Adrenal gland (tissue), 12 donors: ENCODE measurements around the gene USF3. TPM values are rescaled to one million over a fixed set of nuclear protein-coding genes. Genes with fewer than 3 reads are reported as not detected.

ENCODE experiments used
- DNase-seq, 7 donors: peaks; one replicate each; pipeline ENCODE4 v3.0.0-alpha.2; 2019 to 2020
- H3K27ac ChIP-seq, 5 donors: fragments of 200-600 bp; sonication (generic) in 4 of 5; 1 replicate in 3 of 5; 2 replicates in 2 of 5; pipeline versions ENCODE4 v1.5.1 to v1.8.0; 2016 to 2020; ENCODE audit warnings: mild to moderate bottlenecking in 1 of 5
- H3K27me3 ChIP-seq: fragments of 200-600 bp; 2 replicates; pipeline ENCODE4 v1.8.0; 2021
- H3K36me3 ChIP-seq, 2 donors: fragments of 200-600 bp; replicated peaks in 1 of 2; 1 replicate in 1 of 2; 2 replicates in 1 of 2; pipeline versions ENCODE4 v1.5.1 to v1.8.0; 2018 to 2022
- H3K4me1 ChIP-seq, 2 donors: fragments of 200-600 bp; replicated peaks in 1 of 2; 1 replicate in 1 of 2; 2 replicates in 1 of 2; pipeline versions ENCODE4 v1.5.1 to v1.8.0; 2018 to 2021
- H3K4me3 ChIP-seq, 4 donors: fragments of 200-600 bp; sonication (generic) in 3 of 4; one replicate each; pipeline ENCODE4 v1.5.1; 2016 to 2018
- H3K9me3 ChIP-seq, 3 donors: fragments of 200-600 bp; sonication (generic) in 1 of 3; replicated peaks in 1 of 3; 1 replicate in 2 of 3; 2 replicates in 1 of 3; pipeline versions ENCODE4 v1.5.1 to v1.8.0; 2016 to 2021
- POLR2A ChIP-seq, 2 donors: fragments of 450-650 bp; IDR thresholded peaks; one replicate each; pipeline ENCODE4 v1.6.1; 2017; ENCODE audit warnings: antibody characterized with exemption in 2 of 2, mild to moderate bottlenecking in 2 of 2, moderate library complexity in 1 of 2
- WGBS, 4 donors: extraction: QIAGEN DNeasy Blood & Tissue Kit in 2 of 4; methylation state at CpG; one replicate each; pipeline versions ENCODE4 v1.1.5 to v1.1.7; 2013 to 2017; 5-methylcytosine and 5-hydroxymethylcytosine counted together
- intact Hi-C, 2 donors: fragments of 100-400 bp; cut with DNase I; formaldehyde crosslinking; loops; one replicate each; pipeline versions ENCODE4 v1.14.1 to v1.15.0; 2022 to 2023
- polyA plus RNA-seq, 3 donors: library from polyadenylated mRNA; stranded (reverse); fragments of 200-250 nt in 2 of 3; fragments of 350-450 nt in 1 of 3; fragmentation: Illumina TruSeq in 1 of 3; extraction: RNeasy Lipid Tissue Mini Kit (QIAGEN cat#74804) in 1 of 3; gene quantifications; one replicate each; pipeline ENCODE4 v1.2.3, GENCODE V29; 2013 to 2014
- total RNA-seq, 9 donors: library from RNA; depleted of rRNA in 4 of 9; stranded (reverse); fragments of >200 nt in 4 of 9; fragments of 120-200 nt in 1 of 9; fragmentation: NEBNext Ultra II Directional in 1 of 9; extraction: Animal tissue kit (Norgen Biotek cat#: 25700) in 1 of 9; gene quantifications; one replicate each; pipeline versions ENCODE4 v1.1.0 to v1.2.4, GENCODE V29; 2013 to 2023
- TF ChIP-seq, protein P1 (sequence below), 6 experiments: fragments of 450-650 bp in 4 of 6; fragments of 200-600 bp in 2 of 6; sonication (generic) in 1 of 6; IDR thresholded peaks; 1 replicate in 5 of 6; 2 replicates in 1 of 6; pipeline versions ENCODE4 v1.5.1 to v1.8.0; 2016 to 2021; ENCODE audit warnings: antibody characterized with exemption in 6 of 6, mild to moderate bottlenecking in 2 of 6, moderate library complexity in 1 of 6
- donor health status: healthy with polysubstance abuse.
- donor health status: Bipolar disorder and iron deficiency.
- donor health status: DM: yes; HTN: yes; CAD: no.
- donor health status: DM: no; HTN: no; CAD: no.
- donor health status: DM: no; HTN: no; CAD: no.
- donor health status: DM: yes; HTN: yes; CAD: no.

The USF3 gene
- total and polyA plus RNA-seq, 12 donors, result 3.9 to 22.4 (median 14.4) TPM

DNA sequence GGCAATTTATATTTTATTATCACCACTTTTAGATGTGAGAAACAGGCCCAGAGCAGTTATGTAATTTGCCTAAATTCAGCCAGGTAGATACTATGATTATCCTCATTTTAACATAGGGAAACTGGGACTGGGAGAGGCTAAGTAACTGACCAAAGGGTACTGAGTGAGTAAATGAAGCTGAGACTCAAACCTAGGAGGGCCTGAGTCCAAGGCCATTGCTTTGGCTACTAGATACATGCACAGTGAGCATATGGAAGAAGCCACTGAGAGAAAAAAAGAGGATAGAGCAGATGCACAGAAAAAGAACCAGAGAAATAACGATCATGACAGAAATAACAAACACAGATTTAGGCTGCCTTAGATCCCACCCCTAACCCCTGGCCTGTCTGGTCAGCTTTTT, 33.6 kb downstream of the USF3 start:
- H3K36me3 ChIP-seq, result peaks cover 0 to 23% of the 10 kb centered on the region in 2 donors

GRCh38 chr3:113660896-113661295, 35.5 kb downstream of the USF3 start:
- H3K36me3 ChIP-seq, result peaks cover 0 to 23% of the 10 kb centered on the region in 2 donors
- no peaks in the 10 kb centered on the region for H3K4me1 ChIP-seq
- no peak for DNase-seq
- H3K27ac ChIP-seq, result no peak overlapping the region
- intact Hi-C loops, result no loop called here
- no peaks in the 10 kb centered on the region for H3K9me3 ChIP-seq
- 91 to 95% (median 94%) methylated on average over 4 of the region's 4 CpGs for WGBS, 4 donors
- H3K4me3 ChIP-seq, result no peak overlapping the region
- no peak for TF ChIP-seq POLR2A (IDR thresholded peaks at IDR 0.05)
- TF ChIP-seq, protein P1, sequence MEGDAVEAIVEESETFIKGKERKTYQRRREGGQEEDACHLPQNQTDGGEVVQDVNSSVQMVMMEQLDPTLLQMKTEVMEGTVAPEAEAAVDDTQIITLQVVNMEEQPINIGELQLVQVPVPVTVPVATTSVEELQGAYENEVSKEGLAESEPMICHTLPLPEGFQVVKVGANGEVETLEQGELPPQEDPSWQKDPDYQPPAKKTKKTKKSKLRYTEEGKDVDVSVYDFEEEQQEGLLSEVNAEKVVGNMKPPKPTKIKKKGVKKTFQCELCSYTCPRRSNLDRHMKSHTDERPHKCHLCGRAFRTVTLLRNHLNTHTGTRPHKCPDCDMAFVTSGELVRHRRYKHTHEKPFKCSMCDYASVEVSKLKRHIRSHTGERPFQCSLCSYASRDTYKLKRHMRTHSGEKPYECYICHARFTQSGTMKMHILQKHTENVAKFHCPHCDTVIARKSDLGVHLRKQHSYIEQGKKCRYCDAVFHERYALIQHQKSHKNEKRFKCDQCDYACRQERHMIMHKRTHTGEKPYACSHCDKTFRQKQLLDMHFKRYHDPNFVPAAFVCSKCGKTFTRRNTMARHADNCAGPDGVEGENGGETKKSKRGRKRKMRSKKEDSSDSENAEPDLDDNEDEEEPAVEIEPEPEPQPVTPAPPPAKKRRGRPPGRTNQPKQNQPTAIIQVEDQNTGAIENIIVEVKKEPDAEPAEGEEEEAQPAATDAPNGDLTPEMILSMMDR (IDR thresholded peaks at IDR 0.05), result no peak
- no peaks in the 10 kb centered on the region for H3K27me3 ChIP-seq

More for the DNA sequence above, 33.6 kb downstream of the USF3 start:
- no peak for TF ChIP-seq POLR2A (IDR thresholded peaks at IDR 0.05)
- TF ChIP-seq, protein P1 (IDR thresholded peaks at IDR 0.05), result no peak
- Histone ChIP-seq H3K27ac (no peak overlapping the region), H3K9me3 (no peaks in the 10 kb centered on the region), H3K4me1 (no peaks in the 10 kb centered on the region), H3K27me3 (no peaks in the 10 kb centered on the region), H3K4me3 (no peak overlapping the region)
- no peak for DNase-seq
- intact Hi-C loops, result no loop called here
- WGBS, 4 donors, result 52 to 85% (median 72%) methylated on average over 1 of the region's 1 CpG

DNA sequence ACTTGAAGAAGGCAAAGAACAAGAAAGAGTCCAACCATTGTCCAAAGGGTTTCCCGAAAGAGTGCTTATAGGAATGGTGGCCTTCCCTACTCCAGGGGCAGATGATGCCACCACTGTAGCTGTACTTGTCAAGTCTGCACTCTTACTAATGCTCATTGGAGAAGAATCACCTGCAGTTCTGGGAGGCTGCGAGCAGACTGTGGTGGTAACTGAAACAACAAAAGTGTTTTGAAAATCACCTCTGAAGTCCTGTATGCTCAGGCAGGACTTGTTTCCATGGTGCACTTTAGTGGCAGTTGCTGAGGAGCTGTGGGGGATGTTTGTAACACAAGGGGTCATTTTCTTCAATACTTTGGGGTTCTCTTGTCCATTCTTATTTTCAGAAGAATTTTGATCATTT, 36.0 kb downstream of the USF3 start:
- TF ChIP-seq, protein P1 (IDR thresholded peaks at IDR 0.05), result no peak
- TF ChIP-seq POLR2A (IDR thresholded peaks at IDR 0.05), result no peak
- Histone ChIP-seq H3K27me3 (no peaks in the 10 kb centered on the region), H3K9me3 (no peaks in the 10 kb centered on the region), H3K27ac (no peak overlapping the region), H3K4me3 (no peak overlapping the region), H3K4me1 (no peaks in the 10 kb centered on the region), H3K36me3 (peaks cover 0 to 23% of the 10 kb centered on the region in 2 donors)
- 93 to 100% (median 100%) methylated on average over 2 of the region's 2 CpGs for WGBS, 4 donors
- intact Hi-C loops, result no loop called here
- no peak for DNase-seq

GRCh38 chr3:113659996-113660395, 36.4 kb downstream of the USF3 start:
- Histone ChIP-seq H3K4me1 (no peaks in the 10 kb centered on the region), H3K9me3 (no peaks in the 10 kb centered on the region), H3K27ac (no peak overlapping the region), H3K4me3 (no peak overlapping the region), H3K27me3 (no peaks in the 10 kb centered on the region), H3K36me3 (peaks cover 0 to 23% of the 10 kb centered on the region in 2 donors)
- no peak for DNase-seq
- WGBS, 4 donors, result 83 to 93% (median 91%) methylated on average over 1 of the region's 1 CpG
- TF ChIP-seq POLR2A (IDR thresholded peaks at IDR 0.05), result no peak
- TF ChIP-seq, protein P1 (IDR thresholded peaks at IDR 0.05), result no peak
- intact Hi-C loops, result no loop called here
